ENCODE data around the gene IQUB. TPM values are rescaled to one million over a fixed set of nuclear protein-coding genes. Genes with fewer than 3 reads are reported as not detected.

The IQUB gene
- total RNA-seq, 1 experiment from 2014 or later: 0.77 TPM

DNA sequence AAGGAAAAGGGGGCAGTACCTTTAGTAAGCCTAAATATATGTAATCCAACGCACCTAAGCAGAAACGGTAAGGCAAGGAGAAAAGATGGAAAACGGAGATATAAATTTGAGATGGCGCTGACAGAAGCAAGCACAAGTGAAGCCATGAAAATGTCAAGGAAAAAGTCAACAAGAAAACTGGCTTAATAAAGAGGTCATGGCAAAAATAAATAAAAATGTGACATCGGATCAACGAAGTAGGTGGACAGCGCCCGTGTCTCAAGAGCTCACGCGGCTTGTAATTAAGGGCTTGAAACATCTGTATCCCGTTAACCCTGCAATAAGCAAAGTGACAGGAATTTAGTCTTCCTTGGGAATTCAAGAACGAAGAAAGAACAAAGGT lies 22.6 kb upstream of the IQUB start (continued):
- TF ChIP-seq, protein P1, sequence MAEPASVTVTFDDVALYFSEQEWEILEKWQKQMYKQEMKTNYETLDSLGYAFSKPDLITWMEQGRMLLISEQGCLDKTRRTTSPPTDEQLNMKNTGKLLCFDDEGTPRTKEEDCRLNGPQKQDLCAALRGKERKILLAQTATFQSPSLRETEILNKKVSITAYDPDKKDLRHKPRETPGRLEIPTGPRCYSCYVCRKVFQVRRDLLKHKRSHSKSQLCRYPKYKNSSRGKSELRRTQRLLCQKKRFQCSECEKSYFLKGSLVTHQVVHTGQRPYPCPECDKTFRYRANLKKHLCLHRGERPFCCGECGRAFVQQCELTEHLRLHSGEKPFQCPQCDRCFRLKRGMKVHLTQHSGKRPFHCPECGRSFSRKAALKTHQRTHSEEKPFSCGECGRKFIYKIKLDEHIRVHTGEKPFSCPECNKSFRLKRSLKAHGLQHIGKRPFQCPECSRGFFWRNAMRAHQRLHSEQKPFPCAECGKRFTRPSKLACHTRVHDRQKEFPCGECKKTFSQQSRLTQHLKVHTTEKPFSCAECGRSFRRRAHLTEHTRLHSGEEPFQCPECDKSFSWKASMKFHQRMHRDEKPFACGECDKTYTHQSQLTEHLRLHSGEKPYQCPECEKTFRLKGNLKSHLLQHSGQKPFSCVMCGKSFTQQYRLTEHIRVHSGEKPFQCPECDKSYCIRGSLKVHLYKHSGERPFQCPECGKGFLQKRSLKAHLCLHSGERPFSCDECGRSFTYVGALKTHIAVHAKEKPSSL (CRISPR knock-in tag; conservative IDR thresholded peaks at IDR 0.05): no peak
- TF ChIP-seq IRF2 (CRISPR knock-in tag; IDR thresholded peaks at IDR 0.05; ENCODE audit: borderline replicate concordance, low read depth): no peak

DNA sequence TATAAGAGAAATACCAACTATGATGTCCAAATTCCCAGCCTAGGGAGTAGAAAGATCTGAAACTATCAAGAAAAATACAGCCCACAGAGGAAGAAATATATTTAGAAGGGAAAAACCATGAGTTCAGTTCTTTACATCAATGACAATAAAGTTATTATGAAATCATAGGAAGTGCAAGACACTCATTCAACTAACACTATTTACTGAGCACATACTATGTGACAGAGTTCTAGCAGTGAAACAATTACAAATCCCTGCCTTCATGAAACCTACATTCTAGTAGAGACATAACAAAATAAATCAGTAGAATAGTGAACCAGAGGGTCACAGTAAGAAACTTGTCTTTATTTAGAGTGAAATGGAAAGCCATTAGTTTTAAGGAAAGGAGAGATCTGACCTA lies 21.1 kb upstream of the IQUB start:
- no peak overlapping the region for H3K4me3 Mint-ChIP-seq
- peaks cover 18% of the 10 kb centered on the region for H3K36me3 Mint-ChIP-seq
- ATAC-seq (no peak), DNase-seq (ENCODE audit: low spot score) (no peak)
- H3K9me3 Mint-ChIP-seq: peaks cover 4% of the 10 kb centered on the region; the same call in 1 of the 2 replicates
- ChIA-PET POLR2A (no interaction called here), CTCF (no interaction called here)
- H3K27ac Mint-ChIP-seq: no peak overlapping the region
- TF ChIP-seq ERG (CRISPR knock-in tag; IDR thresholded peaks at IDR 0.05): no peak
- TF ChIP-seq NFE2L1 (CRISPR knock-in tag; IDR thresholded peaks at IDR 0.05): no peak
- TF ChIP-seq ZBTB43 (CRISPR knock-in tag; IDR thresholded peaks at IDR 0.05): no peak
- TF ChIP-seq KAT7 (CRISPR knock-in tag; IDR thresholded peaks at IDR 0.05; ENCODE audit: borderline replicate concordance): no peak
- TF ChIP-seq, protein P2, sequence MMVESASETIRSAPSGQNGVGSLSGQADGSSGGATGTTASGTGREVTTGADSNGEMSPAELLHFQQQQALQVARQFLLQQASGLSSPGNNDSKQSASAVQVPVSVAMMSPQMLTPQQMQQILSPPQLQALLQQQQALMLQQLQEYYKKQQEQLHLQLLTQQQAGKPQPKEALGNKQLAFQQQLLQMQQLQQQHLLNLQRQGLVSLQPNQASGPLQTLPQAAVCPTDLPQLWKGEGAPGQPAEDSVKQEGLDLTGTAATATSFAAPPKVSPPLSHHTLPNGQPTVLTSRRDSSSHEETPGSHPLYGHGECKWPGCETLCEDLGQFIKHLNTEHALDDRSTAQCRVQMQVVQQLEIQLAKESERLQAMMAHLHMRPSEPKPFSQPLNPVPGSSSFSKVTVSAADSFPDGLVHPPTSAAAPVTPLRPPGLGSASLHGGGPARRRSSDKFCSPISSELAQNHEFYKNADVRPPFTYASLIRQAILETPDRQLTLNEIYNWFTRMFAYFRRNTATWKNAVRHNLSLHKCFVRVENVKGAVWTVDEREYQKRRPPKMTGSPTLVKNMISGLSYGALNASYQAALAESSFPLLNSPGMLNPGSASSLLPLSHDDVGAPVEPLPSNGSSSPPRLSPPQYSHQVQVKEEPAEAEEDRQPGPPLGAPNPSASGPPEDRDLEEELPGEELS (CRISPR knock-in tag; IDR thresholded peaks at IDR 0.05): no peak
- TF ChIP-seq SP1 (CRISPR knock-in tag; conservative IDR thresholded peaks at IDR 0.05): no peak
- TF ChIP-seq, protein P1 (CRISPR knock-in tag; conservative IDR thresholded peaks at IDR 0.05): no peak
- TF ChIP-seq PRRX2 (CRISPR knock-in tag; IDR thresholded peaks at IDR 0.05): no peak
- TF ChIP-seq TP53 (CRISPR knock-in tag; IDR thresholded peaks at IDR 0.05): no peak
- no peak for TF ChIP-seq ATF6 (CRISPR knock-in tag; IDR thresholded peaks at IDR 0.05)
- TF ChIP-seq, protein P3, sequence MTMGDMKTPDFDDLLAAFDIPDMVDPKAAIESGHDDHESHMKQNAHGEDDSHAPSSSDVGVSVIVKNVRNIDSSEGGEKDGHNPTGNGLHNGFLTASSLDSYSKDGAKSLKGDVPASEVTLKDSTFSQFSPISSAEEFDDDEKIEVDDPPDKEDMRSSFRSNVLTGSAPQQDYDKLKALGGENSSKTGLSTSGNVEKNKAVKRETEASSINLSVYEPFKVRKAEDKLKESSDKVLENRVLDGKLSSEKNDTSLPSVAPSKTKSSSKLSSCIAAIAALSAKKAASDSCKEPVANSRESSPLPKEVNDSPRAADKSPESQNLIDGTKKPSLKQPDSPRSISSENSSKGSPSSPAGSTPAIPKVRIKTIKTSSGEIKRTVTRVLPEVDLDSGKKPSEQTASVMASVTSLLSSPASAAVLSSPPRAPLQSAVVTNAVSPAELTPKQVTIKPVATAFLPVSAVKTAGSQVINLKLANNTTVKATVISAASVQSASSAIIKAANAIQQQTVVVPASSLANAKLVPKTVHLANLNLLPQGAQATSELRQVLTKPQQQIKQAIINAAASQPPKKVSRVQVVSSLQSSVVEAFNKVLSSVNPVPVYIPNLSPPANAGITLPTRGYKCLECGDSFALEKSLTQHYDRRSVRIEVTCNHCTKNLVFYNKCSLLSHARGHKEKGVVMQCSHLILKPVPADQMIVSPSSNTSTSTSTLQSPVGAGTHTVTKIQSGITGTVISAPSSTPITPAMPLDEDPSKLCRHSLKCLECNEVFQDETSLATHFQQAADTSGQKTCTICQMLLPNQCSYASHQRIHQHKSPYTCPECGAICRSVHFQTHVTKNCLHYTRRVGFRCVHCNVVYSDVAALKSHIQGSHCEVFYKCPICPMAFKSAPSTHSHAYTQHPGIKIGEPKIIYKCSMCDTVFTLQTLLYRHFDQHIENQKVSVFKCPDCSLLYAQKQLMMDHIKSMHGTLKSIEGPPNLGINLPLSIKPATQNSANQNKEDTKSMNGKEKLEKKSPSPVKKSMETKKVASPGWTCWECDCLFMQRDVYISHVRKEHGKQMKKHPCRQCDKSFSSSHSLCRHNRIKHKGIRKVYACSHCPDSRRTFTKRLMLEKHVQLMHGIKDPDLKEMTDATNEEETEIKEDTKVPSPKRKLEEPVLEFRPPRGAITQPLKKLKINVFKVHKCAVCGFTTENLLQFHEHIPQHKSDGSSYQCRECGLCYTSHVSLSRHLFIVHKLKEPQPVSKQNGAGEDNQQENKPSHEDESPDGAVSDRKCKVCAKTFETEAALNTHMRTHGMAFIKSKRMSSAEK (CRISPR knock-in tag; IDR thresholded peaks at IDR 0.05; ENCODE audit: borderline replicate concordance): no peak
- no peaks in the 10 kb centered on the region for H3K27me3 Mint-ChIP-seq (ENCODE audit: low read depth)
- no peaks in the 10 kb centered on the region; the same call in 1 of the 2 replicates for H3K4me1 Mint-ChIP-seq
